Smooth muscle cell (in vitro differentiated cells): ENCODE results near the gene JSRP1. TPM values are rescaled to one million over a fixed set of nuclear protein-coding genes. Genes with fewer than 3 reads are reported as not detected.

Experiments
- DNase-seq: peaks from one replicate; lab custom pipeline; 2025; ENCODE audit not compliant: unreplicated experiment; lab: John Stamatoyannopoulos, UW
- H2AFZ ChIP-seq: fragments of 200-600 bp; sonication (generic); 2 replicates; pipeline ENCODE4 v1.6.0; 2016; ENCODE audit warnings: antibody characterized with exemption, low read depth, mild to moderate bottlenecking
- H3F3A ChIP-seq: fragments of 200-600 bp; sonication (generic); 2 replicates; pipeline ENCODE4 v1.6.0; 2017; ENCODE audit warnings: antibody characterized with exemption, low read depth
- H3K27ac ChIP-seq: fragments of 200-600 bp; sonication (generic); 2 replicates; pipeline ENCODE4 v1.5.1; 2016; ENCODE audit warnings: low read depth, mild to moderate bottlenecking
- H3K27me3 ChIP-seq: fragments of 200-600 bp; sonication (generic); 2 replicates; pipeline ENCODE4 v1.6.1; 2016; ENCODE audit warnings: low read depth, mild to moderate bottlenecking
- H3K36me3 ChIP-seq: fragments of 200-600 bp; sonication (generic); 2 replicates; pipeline ENCODE4 v1.5.1; 2016; ENCODE audit warnings: low read depth
- H3K4me1 ChIP-seq: fragments of 200-600 bp; sonication (generic); 2 replicates; pipeline ENCODE4 v1.5.1; 2016; ENCODE audit warnings: low read depth
- H3K4me2 ChIP-seq: fragments of 200-600 bp; sonication (generic); 2 replicates; pipeline ENCODE4 v1.6.0; 2016; ENCODE audit warnings: mild to moderate bottlenecking
- H3K4me3 ChIP-seq: fragments of 200-600 bp; sonication (generic); 2 replicates; pipeline ENCODE4 v1.5.1; 2016; ENCODE audit warnings: mild to moderate bottlenecking
- H3K79me2 ChIP-seq: fragments of 200-600 bp; sonication (generic); 2 replicates; pipeline ENCODE4 v1.6.0; 2016; ENCODE audit warnings: low read depth, mild to moderate bottlenecking
- H3K9ac ChIP-seq: fragments of 200-600 bp; sonication (generic); 2 replicates; pipeline ENCODE4 v1.6.0; 2016; ENCODE audit warnings: low read depth
- H3K9me3 ChIP-seq: fragments of 200-600 bp; sonication (generic); replicated peaks from 2 replicates; pipeline ENCODE4 v1.5.1; 2016; ENCODE audit warnings: low read depth
- H4K20me1 ChIP-seq: fragments of 200-600 bp; sonication (generic); 2 replicates; pipeline ENCODE4 v1.6.0; 2016; ENCODE audit warnings: low read depth
- WGBS: methylation state at CpG from one replicate; pipeline ENCODE4 v1.1.7; 2016; ENCODE audit warnings: low lambda C conversion rate; 5-methylcytosine and 5-hydroxymethylcytosine counted together
- polyA plus RNA-seq: library from polyadenylated mRNA; unstranded; fragments of >200 nt; fragmentation: Nextera tagmentation; extraction: Ambion mirVana; gene quantifications from 2 replicates; pipeline ENCODE4 v1.2.1, GENCODE V29; 2016
- total RNA-seq: library from RNA; depleted of rRNA; stranded (reverse); fragments of >200 nt; gene quantifications from 2 replicates; pipeline ENCODE4 v1.2.3, GENCODE V29; 2014
- TF ChIP-seq, protein P1 (sequence below): fragments of 200-600 bp; sonication (generic); IDR thresholded peaks from 2 replicates; pipeline ENCODE4 v1.5.1; 2017; ENCODE audit warnings: borderline replicate concordance, mild to moderate bottlenecking, antibody characterized with exemption; ENCODE audit not compliant: insufficient read depth, poor library complexity, severe bottlenecking

JSRP1 gene
- total and polyA plus RNA-seq, 2 experiments from 2014 or later, result not detected

DNA sequence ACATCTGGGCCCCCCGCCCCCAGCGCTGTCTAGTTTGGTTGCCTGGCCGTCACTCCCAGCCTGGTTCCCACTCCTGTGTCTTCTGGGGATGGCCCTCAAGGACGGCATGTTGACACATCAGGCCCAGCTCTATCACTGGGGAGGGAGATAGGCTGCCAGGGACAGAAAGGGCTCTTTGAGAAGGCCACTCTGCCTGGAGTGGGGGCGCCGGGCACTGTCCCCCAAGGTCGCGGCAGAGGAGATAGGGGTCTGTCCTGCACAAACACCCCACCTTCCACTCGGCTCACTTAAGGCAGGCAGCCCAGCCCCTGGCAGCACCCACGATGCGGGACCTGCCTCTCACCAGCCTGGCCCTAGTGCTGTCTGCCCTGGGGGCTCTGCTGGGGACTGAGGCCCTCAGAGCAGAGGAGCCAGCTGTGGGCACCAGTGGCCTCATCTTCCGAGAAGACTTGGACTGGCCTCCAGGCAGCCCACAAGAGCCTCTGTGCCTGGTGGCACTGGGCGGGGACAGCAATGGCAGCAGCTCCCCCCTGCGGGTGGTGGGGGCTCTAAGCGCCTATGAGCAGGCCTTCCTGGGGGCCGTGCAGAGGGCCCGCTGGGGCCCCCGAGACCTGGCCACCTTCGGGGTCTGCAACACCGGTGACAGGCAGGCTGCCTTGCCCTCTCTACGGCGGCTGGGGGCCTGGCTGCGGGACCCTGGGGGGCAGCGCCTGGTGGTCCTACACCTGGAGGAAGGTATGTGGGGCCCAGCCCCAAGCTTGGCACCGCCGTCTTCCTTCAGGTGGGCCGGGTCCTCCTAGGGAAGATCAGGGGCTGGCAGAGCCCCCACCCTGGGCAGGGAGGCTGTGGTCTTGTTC is 7.0 kb downstream of the JSRP1 start, which contains the start of gene AMH:
TSS of gene AMH (plus strand) at position 314 of the 857 bp plus-strand sequence. CDS start at position 324, 10 bp downstream.
- Histone ChIP-seq H3K4me1 (peaks cover 7% of the 10 kb centered on the region), H2AFZ (no peak within 1 kb of the TSS), H3K4me2 (no peak within 1 kb of the TSS), H3K27ac (no peak within 1 kb of the TSS), H3K79me2 (no peaks in the 10 kb centered on the region), H3K9me3 (no peaks in the 10 kb centered on the region), H3F3A (no peaks in the 10 kb centered on the region), H3K9ac (no peak within 1 kb of the TSS), H3K27me3 (peaks cover 22% of the 10 kb centered on the region), H4K20me1 (peaks cover 61% of the 10 kb centered on the region), H3K36me3 (no peaks in the 10 kb centered on the region), H3K4me3 (no peak within 1 kb of the TSS)
- DNase-seq, result no peak
- WGBS, result 90% methylated on average over 27 of the region's 27 CpGs
- TF ChIP-seq, protein P1, sequence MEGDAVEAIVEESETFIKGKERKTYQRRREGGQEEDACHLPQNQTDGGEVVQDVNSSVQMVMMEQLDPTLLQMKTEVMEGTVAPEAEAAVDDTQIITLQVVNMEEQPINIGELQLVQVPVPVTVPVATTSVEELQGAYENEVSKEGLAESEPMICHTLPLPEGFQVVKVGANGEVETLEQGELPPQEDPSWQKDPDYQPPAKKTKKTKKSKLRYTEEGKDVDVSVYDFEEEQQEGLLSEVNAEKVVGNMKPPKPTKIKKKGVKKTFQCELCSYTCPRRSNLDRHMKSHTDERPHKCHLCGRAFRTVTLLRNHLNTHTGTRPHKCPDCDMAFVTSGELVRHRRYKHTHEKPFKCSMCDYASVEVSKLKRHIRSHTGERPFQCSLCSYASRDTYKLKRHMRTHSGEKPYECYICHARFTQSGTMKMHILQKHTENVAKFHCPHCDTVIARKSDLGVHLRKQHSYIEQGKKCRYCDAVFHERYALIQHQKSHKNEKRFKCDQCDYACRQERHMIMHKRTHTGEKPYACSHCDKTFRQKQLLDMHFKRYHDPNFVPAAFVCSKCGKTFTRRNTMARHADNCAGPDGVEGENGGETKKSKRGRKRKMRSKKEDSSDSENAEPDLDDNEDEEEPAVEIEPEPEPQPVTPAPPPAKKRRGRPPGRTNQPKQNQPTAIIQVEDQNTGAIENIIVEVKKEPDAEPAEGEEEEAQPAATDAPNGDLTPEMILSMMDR, result no peak

DNA sequence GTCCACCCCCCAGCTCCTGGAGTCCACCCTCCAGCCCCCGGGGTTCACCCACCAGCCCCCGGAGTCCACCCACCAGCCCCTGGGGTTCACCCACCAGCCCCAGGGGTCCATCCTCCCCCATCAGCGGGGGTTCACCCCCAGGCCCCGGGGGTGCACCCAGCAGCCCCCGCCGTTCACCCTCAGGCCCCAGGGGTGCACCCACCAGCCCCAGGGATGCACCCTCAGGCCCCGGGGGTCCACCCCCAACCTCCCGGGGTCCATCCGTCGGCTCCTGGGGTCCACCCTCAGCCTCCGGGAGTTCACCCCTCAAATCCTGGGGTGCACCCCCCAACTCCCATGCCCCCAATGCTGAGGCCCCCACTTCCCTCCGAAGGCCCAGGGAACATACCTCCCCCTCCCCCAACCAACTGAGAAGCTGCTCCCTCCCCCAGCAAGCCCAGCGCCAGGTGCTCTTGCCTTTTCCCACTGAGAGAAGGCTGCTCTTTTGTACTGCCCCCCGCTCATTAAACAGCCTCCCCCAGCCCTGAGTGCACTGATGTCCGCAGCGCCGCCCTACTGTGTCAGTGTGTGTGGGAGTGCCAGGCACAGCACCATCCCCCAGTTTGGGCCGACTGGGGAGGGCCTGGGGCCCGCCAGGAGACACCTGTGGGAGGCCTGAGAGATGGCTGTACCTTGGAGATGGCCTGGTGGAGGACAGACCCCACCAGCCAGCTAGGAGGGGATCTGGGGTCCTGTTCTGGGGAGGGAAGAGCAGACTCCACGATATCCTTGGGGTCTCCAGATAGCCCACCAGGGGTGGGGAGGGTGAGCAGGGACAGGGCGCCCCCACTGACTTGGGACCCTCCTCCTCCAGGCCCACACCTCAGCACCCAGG is 7.8 kb downstream of the JSRP1 start:
- no peak overlapping the region for H3K27ac ChIP-seq
- H3K9me3 ChIP-seq, result no peaks in the 10 kb centered on the region
- H3K4me1 ChIP-seq, result peaks cover 7% of the 10 kb centered on the region
- H3K4me3 ChIP-seq, result no peak overlapping the region
- TF ChIP-seq, protein P1, result no peak
- peaks cover 16% of the 10 kb centered on the region for H3K27me3 ChIP-seq
- no peak overlapping the region for H3K9ac ChIP-seq
- WGBS, result 89% methylated on average over 12 of the region's 21 CpGs
- H3K79me2 ChIP-seq, result peaks cover 3% of the 10 kb centered on the region
- H3F3A ChIP-seq, result no peaks in the 10 kb centered on the region
- H3K36me3 ChIP-seq, result no peaks in the 10 kb centered on the region
- no peak overlapping the region for H3K4me2 ChIP-seq
- H4K20me1 ChIP-seq, result peaks cover 70% of the 10 kb centered on the region
- no peak for DNase-seq
- no peak overlapping the region for H2AFZ ChIP-seq

DNA sequence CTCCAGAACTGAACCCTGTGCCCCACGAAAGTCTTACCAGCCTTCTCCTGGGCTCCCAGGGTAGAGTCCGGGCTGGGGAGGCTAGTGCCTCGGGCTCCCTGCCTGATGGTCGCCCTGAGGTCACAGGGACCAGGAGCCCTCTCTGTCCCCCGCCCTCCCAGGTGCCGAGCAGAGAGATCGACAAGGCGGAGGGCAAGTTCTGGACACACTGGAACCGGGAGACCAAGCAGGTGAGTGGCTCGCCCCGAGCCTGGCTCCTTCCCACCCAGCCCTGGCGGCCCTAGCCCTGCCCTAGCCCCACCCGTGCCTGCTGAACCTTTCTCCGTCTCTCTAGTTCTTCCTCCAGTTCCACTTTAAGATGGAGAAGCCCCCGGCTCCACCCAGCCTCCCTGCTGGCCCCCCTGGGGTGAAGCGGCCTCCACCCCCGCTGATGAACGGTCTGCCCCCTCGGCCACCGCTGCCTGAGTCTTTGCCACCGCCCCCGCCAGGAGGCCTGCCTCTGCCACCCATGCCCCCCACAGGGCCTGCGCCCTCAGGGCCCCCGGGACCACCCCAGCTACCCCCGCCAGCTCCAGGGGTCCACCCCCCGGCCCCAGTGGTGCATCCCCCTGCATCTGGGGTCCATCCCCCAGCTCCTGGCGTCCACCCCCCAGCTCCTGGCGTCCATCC is 8.7 kb downstream of the JSRP1 start:
- peaks cover 70% of the 10 kb centered on the region for H4K20me1 ChIP-seq
- TF ChIP-seq, protein P1, result no peak
- DNase-seq, result no peak
- H3K27me3 ChIP-seq, result peaks cover 8% of the 10 kb centered on the region
- no peaks in the 10 kb centered on the region for H3K4me1 ChIP-seq
- H3K9me3 ChIP-seq, result no peaks in the 10 kb centered on the region
- peaks cover 11% of the 10 kb centered on the region for H3K79me2 ChIP-seq
- H3K4me3 ChIP-seq, result no peak overlapping the region
- no peak overlapping the region for H3K4me2 ChIP-seq
- H3F3A ChIP-seq, result no peaks in the 10 kb centered on the region
- no peak overlapping the region for H3K9ac ChIP-seq
- H3K36me3 ChIP-seq, result no peaks in the 10 kb centered on the region
- 95% methylated on average over 13 of the region's 28 CpGs for WGBS
- no peak overlapping the region for H3K27ac ChIP-seq
- H2AFZ ChIP-seq, result no peak overlapping the region
